CD4-positive, alpha-beta T cell treated with Interleukin-1 beta for 1 hour (primary cell): Measurements from ENCODE around the gene L3MBTL2.
A peak's percentile ranks its signal among the peaks of the same experiment; 100 is the strongest.
"Not testable (repeated sequence)": the region's sequence is repeated elsewhere in the genome, so short reads cannot be mapped to it uniquely, and the experiment has no call there.

Experiments
- DNase-seq, 2 donors: peaks; one replicate each; pipeline ENCODE4 v3.0.0-alpha.2; 2020 to 2022

L3MBTL2 gene

GRCh38 chr22:41204992-41205900 lies at the start of gene L3MBTL2:
L3MBTL2 (plus strand) TSS chr22:41205312; CDS start chr22:41205363, 51 bp downstream.
- peak; percentile 98 to 99 for DNase-seq

- no peak for DNase-seq
Observed at GRCh38 chr22:41157083-41157482, 48.0 kb upstream of the L3MBTL2 start.

DNA sequence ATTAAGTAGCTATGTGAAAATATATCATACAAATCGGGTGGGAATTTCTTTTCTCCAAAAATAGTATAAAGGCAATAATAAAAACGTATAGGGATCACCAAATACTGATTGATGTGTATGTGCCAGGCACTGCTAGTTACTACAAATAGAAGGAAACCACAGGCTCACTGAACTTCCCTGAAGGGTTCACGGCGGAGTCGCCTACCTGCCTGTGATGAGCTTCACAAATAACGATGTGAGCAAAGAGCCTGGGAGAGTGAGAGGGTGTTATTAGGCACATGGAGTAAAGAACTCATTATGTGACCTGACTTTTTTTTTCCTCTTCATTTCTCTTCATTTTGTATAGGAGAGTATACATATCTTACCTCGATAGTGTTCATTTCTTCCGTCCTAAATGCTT lies 36.0 kb upstream of the L3MBTL2 start:
- no peak for DNase-seq

DNA sequence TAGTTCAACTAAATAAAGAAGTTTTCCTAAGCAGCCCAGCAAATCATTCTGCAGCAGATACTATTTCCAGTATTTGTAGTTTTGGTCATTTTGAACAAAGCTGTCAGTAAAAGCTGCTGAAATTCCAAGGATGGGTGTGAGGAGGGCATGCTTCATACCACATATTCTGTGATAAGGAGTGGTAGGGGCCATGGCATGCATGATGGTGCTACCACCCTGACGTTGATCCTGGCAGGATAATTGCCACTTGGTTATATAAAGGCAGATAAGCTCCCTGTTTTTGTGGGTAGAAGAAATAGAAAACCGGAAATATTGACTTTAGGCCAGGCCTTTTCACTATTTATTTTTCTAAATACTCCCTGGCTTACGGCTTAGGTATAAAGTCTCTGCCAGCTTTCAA lies 33.1 kb upstream of the L3MBTL2 start:
- DNase-seq: no peak

DNA sequence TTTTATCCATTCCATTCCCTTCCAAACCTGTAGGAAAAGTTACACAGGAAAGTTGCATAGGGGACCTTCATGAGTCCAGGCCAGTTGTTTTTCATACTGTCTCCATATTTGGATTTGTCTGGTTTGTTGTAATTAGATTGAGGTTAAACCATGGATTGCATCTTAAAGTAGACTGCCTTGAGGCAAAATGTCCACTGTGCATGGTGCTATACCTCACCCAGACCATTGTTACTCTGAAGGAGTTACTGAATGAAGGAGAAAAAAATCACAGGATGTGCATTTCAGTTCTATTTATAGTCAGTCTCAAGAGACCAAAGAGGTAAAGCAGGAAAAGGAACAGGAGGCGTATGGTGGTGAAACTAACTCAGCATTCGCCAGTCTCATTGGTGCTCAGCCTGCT lies 29.6 kb upstream of the L3MBTL2 start:
- no peak for DNase-seq

GRCh38 chr22:41177040-41177621 lies 28.0 kb upstream of the L3MBTL2 start:
- DNase-seq: no peak

DNA sequence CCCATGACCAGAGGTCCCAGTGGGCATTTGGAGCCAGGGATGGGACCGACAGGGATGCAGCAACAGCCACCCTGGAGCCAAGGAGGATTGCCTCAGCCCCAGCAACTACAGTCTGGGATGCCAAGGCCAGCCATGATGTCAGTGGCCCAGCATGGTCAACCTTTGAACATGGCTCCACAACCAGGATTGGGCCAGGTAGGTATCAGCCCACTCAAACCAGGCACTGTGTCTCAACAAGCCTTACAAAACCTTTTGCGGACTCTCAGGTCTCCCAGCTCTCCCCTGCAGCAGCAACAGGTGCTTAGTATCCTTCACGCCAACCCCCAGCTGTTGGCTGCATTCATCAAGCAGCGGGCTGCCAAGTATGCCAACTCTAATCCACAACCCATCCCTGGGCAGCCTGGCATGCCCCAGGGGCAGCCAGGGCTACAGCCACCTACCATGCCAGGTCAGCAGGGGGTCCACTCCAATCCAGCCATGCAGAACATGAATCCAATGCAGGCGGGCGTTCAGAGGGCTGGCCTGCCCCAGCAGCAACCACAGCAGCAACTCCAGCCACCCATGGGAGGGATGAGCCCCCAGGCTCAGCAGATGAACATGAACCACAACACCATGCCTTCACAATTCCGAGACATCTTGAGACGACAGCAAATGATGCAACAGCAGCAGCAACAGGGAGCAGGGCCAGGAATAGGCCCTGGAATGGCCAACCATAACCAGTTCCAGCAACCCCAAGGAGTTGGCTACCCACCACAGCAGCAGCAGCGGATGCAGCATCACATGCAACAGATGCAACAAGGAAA lies 27.3 kb upstream of the L3MBTL2 start:
- DNase-seq: no peak

DNA sequence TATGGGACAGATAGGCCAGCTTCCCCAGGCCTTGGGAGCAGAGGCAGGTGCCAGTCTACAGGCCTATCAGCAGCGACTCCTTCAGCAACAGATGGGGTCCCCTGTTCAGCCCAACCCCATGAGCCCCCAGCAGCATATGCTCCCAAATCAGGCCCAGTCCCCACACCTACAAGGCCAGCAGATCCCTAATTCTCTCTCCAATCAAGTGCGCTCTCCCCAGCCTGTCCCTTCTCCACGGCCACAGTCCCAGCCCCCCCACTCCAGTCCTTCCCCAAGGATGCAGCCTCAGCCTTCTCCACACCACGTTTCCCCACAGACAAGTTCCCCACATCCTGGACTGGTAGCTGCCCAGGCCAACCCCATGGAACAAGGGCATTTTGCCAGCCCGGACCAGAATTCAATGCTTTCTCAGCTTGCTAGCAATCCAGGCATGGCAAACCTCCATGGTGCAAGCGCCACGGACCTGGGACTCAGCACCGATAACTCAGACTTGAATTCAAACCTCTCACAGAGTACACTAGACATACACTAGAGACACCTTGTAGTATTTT lies 26.6 kb upstream of the L3MBTL2 start:
- DNase-seq: no peak

GRCh38 chr22:41180362-41180761 lies 24.8 kb upstream of the L3MBTL2 start:
- DNase-seq: not testable (repeated sequence)

GRCh38 chr22:41180926-41181325 lies 24.2 kb upstream of the L3MBTL2 start:
- no peak for DNase-seq

- peak in 1 of 2 donors; percentile 40 for DNase-seq
Observed at GRCh38 chr22:41181349-41182241, 23.5 kb upstream of the L3MBTL2 start.

DNA sequence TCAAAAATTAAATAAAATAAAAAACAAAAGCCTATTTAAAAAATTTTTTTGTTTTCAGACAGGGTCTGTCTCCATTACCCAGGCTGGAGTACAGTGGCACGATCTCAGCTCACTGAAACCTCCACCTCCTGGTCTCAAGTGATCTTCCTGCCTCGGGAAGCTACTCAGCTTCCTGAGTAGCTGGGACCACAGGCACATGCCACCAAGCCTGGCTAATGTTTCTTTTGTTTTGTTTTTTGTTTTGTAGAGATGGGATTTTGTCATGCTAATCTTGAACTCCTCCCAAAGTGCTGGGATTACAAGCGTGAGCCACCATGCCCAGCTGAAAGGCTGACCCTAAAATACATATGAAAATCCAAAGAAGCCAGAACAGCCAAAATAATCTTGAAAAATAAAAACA lies 20.4 kb upstream of the L3MBTL2 start:
- no peak for DNase-seq

DNA sequence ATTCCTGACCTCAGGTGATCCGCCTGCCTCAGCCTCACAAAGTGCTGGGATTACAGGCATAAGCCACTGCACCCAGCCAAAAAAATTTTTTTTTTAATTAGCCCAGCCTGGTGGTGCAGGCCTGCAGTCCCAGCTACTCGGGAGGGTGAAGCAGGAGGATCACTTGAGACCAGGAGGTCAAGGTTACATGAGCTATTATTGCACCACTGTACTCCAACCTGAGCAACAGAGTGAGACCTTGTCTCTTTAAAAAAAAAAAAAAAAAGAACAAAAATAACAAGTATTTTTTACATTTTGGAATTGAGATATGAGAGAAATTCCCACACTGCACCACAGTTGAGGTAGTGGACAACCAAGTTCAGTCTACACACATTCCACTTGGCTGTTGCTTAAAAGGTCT lies 13.6 kb upstream of the L3MBTL2 start:
- no peak for DNase-seq

DNA sequence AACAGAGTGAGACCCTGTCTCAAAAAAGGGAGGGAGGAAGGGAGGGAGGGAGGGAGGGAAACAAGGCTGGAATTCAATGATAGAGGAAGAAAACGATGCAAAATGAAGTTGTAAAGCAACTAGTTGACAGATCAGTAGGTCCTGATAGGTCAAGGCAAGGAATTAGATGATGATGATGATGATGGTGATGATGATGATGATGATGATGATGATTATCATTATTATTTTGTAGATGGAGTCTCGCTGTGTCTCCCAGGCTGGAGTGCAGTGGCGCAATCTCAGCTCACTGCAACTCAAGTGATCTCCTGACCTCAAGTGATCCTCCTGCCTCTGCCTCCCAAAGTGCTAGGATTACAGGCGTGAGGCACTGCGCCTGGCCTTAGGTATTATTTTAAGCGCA lies 11.3 kb upstream of the L3MBTL2 start:
- no peak for DNase-seq

DNA sequence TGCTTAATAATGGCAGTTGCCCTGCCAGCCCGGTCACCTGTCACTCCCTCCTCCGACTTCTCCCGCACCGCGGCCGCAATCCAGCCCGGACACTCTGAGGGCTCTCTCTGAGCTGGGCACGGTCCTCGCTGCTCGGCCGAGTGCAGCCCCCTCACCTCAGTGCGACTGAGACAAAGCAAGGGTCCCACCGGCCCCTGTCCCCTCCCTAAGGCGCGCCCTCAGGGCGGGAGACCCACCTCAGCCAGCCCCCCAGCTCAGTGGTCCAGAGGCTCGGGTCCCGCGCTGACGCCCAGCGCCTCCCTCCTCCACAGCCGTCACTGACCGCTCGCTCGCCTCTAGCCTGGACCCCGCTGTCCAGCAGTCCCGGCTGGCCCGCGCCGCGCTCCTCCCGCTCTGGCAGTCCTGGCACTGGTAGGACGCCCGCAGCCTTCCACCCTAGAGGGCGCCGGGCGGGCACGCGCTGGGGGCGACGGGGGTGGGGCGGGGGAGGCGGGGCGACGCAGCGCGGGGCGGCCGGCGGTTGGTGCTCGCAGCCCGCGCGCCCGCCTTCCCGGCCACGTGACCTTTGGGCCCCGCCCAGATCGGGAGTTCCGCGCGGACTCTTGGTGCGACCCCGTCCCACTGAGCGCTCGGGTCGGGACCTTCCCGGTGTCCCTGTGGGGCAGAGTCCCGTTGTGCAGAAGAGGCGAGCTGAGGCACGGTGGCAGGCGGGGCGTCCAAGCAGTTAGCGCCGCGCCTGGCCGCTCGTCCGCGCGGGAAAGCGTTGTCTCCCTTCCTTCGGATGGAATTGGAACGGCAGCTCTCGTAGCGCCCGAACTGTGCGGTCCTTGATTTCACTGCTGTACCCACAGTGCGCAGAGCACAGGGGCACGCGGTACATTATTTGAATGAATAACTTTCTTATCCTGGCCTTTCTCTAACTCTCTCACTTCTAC lies 7.8 kb upstream of the L3MBTL2 start:
- peak; percentile 78 to 81 for DNase-seq

GRCh38 chr22:41198027-41198580 lies 7.0 kb upstream of the L3MBTL2 start:
- DNase-seq: peak; percentile 41 to 48

DNA sequence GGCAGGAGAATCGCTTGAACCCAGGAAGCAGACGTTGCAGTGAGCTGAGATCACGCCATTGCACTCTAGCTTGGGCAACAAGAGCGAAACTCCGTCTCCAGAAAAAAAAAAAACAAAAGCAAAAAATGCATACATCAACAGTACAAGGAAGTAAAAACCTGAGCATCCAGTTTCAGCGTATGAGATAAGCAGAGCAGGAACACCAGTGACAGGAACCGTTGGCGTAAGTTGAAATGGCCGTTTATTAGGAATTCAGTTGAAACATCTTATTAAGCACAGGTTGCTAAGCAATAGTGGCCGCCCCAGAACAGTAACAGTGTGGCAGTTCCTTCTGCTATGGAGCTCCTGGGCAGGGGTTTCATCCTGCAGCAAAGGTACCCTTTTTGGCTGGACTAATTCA lies 4.0 kb upstream of the L3MBTL2 start:
- DNase-seq: no peak

DNA sequence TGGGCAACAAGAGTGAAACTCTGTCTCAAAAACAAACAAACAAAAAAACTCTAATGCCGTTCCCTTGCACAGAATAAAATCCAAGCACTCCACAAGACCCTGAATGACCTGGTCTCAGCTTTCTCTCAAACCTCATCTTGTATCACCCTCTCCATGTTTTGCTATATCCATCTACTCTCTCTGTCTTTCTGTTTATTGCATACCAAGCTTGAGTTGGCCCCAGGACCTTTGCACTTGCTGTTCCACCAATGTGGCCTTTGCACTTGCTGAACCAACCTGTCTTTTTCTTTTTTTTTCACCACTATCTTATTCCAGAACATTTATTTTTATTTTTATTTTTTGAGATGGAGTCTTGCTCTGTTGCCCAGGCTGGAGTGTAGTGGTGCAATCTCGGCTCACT lies 2.0 kb upstream of the L3MBTL2 start:
- no peak for DNase-seq

DNA sequence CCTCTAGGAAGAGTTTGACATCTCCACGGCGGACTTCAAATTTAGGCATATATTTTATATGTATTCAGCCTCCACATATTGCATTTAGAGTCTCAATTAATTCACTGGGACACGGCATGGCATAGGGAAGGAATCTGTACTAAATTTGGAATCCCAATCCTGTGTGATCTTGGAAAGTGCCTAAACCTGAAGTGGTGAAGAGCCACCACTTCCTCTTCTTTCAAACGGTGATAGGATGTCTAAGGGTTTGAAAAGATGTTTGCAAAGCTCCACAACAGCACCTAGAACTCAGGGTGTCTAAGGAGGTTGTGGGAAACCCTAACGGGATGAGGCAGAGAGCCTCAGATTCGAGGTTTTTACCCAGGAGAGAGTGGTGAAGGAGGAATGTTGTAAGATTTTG lies 1.0 kb upstream of the L3MBTL2 start:
- DNase-seq: no peak

DNA sequence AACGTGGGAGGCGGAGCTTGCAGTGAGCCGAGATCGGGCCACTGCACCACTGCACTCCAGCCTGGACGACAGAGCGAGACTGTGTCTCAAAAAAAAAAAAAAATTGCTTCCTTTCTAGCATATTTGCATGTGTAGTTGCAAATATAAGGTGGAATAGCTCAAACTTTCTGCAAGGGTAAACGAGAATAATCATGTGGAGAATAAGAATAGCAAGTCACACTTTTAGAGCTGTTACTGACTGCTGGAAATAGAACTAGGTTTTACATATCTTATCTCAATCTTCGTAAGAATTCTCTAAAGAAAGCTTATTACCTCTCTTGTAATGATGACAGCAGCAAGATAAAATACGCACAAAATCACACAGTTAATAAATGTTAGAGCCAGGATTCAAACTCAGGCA lies 1.6 kb downstream of the L3MBTL2 start:
- no peak for DNase-seq

GRCh38 chr22:41215409-41215808 lies 10.3 kb downstream of the L3MBTL2 start:
- DNase-seq: no peak
